Upper lobe of left lung (tissue), 4 donors: ENCODE data around the gene PHF1.

Experiments
- POLR2A ChIP-seq, 4 donors: fragments of 450-650 bp; IDR thresholded peaks; one replicate each; pipeline ENCODE4 v1.5.1; 2016 to 2017; ENCODE audit warnings: antibody characterized with exemption in 4 of 4, mild to moderate bottlenecking in 2 of 4
- POLR2AphosphoS5 ChIP-seq, 2 donors: sonication (generic); formaldehyde crosslinking; IDR thresholded peaks; one replicate each; pipeline ENCODE4 v1.5.1; 2017; ENCODE audit warnings: antibody characterized with exemption in 2 of 2
- TF ChIP-seq, protein P1 (sequence below), 6 experiments: fragments of 450-650 bp in 4 of 6; fragments of 200-600 bp in 2 of 6; sonication (generic) in 2 of 6; IDR thresholded peaks; one replicate each; pipeline ENCODE4 v1.5.1; 2016 to 2019; ENCODE audit warnings: antibody characterized with exemption in 6 of 6

DNA sequence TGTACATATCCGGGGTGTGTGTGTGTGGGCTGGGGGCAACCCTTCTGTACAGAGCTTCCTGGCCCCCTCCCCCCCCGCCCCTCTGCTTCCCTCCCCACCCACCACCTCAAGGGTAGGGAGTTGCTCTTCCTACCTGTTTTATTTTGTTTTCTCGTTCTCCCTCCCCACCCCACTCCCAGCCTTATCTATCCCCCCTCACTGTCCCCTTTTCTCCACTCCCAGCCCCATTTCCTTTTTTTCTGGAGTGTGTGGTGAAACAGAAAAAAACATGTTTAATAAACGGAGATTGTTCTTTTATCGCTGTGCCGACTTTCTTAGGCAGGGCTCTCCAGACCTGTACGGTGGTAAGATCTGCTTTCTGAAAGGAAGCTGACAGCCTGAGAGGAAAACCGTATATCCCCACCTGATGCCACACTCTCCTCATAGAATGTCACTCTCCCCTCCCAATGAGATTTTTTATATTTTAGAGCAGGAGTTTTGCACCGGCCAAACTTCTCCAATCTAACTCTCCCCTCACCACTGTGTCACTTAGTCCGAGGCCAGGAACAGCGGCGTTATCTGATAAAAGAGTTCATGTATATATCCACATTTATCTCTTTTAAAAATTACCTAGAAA, 42.7 kb downstream of the PHF1 start:
- TF ChIP-seq, protein P1, sequence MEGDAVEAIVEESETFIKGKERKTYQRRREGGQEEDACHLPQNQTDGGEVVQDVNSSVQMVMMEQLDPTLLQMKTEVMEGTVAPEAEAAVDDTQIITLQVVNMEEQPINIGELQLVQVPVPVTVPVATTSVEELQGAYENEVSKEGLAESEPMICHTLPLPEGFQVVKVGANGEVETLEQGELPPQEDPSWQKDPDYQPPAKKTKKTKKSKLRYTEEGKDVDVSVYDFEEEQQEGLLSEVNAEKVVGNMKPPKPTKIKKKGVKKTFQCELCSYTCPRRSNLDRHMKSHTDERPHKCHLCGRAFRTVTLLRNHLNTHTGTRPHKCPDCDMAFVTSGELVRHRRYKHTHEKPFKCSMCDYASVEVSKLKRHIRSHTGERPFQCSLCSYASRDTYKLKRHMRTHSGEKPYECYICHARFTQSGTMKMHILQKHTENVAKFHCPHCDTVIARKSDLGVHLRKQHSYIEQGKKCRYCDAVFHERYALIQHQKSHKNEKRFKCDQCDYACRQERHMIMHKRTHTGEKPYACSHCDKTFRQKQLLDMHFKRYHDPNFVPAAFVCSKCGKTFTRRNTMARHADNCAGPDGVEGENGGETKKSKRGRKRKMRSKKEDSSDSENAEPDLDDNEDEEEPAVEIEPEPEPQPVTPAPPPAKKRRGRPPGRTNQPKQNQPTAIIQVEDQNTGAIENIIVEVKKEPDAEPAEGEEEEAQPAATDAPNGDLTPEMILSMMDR (IDR thresholded peaks at IDR 0.05), result no peak
- TF ChIP-seq POLR2AphosphoS5 (IDR thresholded peaks at IDR 0.05) (no peak), POLR2A (IDR thresholded peaks at IDR 0.05) (no peak)
